Endothelial cell of hepatic sinusoid (primary cell): ENCODE measurements around the gene SRSF1.

Experiments
- in situ Hi-C: cut with HindIII; loops from 2 replicates; pipeline ENCODE4 v1.10.0; 2017; ENCODE audit warnings: low sequenced_read_pairs

Gene SRSF1

DNA sequence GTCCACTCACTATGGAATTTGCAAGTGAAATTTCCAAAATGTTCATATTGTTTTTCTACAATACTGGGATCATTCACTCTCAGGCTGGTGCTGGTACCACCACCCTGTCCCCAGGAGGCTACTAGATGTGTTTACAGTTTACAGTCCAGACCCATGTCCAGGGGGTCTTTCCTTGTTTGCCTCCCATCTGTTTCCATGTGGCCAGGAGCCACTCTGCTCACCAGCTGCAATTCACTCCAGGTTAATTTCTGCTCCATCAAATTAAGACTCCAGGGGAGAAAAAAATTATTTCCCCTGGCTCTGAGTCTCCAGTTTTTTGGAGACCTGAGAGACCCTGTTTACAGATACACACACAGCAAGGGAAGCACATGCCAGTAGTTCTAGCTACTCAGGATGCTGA, 12.5 kb upstream of the SRSF1 start:
- in situ Hi-C loops: no loop called here

DNA sequence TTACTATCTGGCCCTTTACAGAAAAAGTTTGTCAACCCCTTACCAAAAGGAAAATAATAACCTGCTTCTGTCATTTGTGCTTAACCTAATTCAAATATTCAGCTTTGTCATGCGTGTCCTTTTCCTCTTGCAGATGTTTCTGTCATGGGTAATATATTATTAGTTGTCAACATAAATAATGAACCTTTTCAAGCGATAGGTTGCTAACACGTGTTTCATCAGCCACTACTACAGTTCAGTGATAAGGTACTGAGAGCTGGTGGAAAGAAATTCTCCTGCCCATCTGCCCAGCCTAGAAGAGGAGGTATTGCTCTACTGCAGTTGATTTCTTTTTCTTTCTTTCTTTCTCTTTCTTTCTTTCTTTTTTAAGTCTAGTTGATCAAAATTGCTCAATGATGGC, 12.0 kb upstream of the SRSF1 start:
- in situ Hi-C loops: no loop called here

DNA sequence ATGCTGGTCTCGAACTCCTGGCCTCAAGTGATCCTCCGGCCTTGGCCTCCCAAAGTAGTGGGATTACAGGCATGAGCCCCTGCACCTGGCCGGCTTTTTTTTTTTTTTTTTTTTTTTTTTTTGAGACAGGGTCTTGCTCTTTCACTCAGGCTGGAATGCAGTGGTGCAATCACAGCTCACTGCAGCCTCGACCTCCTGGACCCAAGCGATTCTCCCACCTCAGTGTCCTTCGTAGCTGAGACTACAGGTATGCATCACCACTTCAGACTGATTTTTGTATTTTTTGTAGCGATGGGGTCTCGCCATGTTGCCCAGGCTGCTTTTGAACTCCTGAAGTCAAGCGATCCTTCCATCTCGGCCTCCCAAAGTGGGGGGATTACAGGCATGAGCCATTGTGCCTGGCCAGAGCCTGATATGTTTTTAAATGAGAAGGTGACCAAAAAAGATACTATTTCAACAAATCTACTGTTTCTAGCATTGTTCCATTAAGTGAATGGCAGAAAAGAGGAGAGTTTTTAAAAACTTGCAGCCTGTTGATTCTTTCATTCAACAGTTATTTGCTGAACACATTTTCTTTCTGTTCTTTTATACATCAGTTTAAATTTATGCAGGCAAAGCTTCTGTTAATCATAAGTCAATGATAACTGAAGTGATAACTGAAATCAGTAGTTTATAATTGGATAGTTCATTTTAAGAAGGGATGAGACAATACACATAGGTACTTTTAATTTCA, 3.2 kb upstream of the SRSF1 start:
- in situ Hi-C loops: no loop called here

DNA sequence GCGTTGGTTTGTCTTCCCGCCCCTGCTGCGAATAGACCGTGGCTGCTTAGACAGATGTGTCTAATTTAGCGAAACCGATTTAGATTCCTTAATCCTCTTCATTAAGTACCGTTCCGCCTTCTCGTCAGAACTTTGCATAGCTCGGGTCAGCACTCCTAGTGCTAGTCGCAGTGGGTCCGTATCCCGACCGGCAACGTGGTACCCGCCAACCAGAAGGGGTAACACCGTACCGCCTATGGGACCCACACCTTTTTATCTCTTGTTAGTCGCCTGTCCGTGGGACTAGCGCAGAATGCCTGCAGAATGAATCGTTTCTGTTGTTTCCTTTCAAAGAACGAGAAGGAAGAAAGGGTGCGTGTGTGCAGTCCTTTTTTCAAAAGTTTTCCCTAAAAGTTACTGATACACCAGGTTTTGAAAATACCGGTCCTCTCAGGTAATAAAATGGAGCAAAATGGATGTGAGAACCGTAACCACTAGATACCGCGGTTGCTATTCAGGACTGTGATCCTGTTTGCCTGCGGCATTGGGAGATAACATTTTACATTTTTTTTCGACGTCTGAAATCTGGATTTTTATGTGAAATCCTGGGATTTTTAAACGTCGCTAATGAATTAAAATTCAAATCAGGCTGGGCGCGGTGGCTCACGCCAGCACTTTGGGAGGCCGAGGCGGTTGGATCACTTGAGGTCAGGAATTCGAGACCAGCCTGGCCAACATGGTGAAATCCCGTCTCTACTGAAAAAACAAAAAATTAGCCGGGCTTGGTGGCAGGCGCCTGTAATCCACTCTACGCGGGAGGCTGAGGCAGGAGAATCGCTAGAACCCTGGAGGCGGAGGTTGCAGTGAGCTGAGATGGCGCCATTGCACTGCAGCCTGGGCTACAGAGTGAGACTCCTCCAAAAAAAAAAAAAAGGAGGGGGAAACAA, 998 bp upstream of the SRSF1 start:
- in situ Hi-C loops: no loop called here

DNA sequence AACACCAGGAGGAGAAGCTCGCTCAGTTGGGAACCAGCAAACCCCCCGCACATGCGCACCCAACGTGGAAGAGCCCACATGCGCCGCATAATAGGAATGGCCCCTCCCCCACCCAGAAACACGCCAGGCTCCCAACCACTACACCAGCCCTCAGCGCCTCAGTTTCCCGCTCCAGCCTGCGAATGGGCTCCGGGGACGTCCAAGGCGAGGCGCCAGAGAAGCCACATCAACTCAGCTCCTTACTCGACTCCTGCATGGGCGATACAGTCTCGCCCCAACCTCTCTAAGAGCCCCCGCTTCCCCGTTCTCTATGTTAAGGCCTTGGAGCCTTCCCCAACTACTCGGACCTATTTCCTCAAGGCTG, 504 bp downstream of the SRSF1 start:
- in situ Hi-C loops: no loop called here

DNA sequence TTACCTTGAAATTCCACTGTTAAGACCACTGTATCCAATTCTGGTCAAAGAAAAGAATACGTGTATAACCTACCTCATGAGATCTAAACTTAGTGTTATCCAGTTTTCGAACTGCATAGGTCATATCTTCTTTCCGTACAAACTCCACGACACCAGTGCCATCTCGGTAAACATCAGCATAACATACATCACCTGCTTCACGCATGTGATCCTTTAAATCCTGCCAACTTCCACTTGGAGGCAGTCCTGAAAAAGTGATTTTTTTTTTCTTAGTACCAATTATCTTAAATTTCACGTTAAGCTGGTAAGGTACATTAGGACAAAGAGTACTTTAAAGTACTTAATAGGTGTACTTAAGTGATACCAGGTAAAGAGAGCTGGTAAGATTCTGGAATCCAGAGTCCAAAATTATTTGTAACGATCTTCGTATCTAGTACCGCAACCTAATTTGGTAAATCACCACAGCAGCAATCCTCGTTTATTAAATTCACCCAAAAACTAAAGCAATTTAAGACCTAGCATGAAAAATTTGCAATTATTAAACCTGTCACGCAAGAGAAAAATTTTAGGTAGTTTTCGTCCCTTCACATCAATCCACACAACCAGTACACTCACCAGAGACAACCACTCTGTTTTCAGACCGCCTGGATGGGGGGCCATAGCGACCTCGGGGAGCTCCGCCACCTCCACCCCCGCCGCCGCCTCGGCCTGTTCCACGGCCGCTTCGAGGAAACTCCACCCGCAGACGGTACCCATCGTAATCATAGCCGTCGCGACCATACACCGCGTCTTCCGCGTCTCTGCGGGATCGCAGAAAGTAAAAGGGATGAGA, 1.1 kb downstream of the SRSF1 start:
- in situ Hi-C loops: no loop called here

DNA sequence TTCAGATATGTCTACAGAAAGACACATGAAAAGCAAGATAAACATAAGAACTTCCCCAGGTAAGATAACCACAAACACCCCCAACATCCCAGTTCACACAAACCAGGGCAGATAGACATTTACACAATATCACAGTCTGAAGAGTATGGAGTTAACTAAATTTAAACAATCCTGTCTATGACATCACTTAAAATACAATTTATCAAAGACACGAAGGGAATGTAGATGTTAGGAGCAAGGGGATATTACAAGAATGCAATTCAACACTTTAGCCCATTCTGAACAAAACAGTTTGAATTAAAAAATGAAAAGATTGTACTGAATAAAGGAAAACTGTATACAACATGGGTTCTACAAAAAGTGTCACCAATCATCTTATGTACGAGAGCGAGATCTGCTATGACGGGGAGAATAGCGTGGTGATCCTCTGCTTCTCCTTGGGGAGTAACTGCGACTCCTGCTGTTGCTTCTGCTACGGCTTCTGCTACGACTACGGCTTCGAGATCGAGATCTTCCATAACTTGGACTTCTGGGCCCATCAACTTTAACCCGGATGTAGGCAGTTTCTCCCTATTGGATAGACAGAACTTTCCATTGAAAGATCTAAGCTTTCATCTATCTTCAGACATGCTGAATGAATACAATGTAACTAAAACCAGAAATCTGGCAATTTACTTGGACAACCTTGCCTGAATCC, 1.9 kb downstream of the SRSF1 start:
- in situ Hi-C loops: no loop called here

DNA sequence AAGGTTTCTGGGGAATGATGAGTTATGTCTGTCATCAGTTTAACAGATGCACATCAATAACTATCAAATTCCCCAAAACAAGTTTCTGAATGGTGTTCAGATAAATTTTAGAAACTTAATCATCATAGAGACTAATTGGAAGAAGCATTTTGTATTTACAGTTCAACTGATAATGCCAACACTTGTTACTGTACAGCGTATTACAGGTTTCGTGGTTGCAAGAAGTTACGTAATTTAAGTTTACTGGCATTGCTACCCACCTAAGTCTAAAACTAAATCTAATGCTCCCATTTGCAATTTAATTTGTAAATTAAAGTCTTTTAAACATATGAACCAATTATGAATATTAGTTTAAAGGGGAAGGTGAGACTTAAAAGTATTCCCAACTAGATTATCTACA, 3.0 kb downstream of the SRSF1 start:
- in situ Hi-C loops: no loop called here

DNA sequence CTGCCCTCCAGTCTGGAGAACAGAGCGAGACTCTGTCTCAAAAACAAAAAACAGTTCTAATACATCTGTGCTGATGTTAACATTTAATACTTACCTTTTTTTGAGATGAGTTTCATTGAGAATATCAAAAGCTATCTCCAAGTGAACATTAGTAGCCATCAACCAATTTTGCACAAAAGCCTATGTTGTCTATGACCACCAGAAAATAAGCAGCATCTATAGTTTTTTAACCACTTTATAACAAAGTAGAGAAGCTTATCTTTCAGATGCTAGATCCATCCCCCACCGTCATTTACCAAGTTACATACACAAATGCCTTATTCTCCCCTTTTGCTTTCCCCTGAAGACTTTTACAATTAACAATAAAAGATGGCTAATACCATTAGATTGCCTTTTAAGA, 4.1 kb downstream of the SRSF1 start:
- in situ Hi-C loops: no loop called here

DNA sequence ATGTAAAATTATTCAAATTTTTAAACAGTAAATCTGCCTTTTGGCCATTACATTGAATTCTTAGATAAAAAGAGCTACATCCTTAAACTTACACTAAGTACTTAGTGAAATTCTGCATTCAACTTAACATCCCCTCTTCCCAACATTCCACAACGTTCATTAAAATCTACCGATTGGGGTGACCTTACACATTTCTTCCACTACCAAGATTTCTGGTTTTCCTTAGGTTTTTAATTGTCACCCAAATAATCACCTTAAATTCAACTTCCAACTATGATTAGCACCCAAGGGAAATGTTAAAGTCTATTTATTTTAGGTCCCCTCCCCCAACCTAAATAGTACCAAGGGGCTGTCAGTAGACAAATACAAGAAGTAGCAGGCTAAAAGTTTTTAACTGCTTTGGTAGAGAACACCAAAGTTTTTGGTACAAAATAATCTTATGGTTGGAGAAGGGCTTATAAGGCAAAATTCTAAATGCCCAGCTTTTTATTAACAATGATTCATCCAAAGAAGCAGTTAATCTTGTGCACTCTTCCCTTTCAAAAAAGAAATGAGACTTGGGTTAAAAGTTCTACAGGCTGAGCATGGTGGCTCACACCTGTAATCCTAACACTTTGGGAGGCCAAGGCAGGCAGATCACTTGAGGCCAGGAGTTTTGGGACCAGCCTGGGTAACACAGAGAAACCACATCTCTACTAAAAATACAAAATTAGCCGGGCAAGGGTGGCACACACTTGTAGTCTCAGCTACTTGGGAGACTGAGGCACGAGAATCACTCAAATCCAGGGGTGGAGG, 4.7 kb downstream of the SRSF1 start:
- in situ Hi-C loops: no loop called here

DNA sequence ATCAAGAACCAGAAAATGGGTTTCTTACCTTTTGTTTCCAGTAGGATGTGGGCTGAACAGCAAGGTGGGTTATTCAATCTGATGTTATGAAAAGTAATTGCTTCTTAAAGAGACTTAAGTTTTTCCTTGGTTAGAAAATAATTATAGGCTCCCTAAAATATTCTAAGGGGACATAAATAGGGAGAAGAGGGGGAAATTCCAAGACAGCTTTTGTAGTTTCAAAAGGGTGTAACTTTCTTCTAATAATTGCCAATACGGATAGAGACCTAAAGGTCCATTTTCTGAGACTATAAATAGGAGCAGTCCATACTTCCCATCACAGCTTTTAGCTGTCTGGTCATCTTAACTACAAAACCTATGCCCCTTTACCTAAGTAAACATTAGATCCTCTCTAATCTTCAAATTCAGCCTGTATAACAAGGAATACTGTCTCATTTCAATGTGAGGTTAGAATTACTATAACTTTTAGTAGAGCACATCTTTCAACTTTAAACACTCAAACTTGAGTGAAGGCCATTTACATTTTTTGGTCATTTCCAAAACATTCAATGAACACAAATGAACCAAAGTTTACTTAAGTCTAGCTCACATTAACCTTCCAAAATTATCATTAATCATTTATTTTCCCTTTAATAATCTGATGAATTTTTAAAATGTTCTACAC, 5.5 kb downstream of the SRSF1 start:
- in situ Hi-C loops: no loop called here

DNA sequence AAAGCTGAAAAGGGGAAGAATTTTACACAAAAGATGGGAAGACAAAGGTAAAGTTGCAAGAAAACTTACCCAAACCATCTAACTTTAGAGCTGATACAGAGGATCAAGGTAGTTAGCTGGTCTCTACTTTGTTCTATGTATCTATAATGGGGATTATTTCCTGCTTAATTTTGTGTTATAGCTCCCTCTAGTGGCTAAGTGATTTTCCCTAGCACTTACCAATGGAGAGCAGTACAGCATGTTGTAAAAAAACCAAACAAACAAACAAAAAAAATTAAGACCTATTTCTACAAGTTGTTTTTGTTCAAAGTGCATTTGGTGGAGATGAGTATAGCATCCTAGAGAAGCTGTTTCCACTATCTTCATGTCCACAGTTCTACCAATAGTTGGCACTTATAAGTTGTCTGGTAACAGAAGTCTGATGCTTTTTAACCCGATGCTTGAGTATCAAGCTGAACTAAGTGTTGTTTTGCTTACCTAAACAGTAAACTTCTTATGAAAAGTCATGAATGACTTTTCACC, 7.5 kb downstream of the SRSF1 start:
- in situ Hi-C loops: no loop called here

DNA sequence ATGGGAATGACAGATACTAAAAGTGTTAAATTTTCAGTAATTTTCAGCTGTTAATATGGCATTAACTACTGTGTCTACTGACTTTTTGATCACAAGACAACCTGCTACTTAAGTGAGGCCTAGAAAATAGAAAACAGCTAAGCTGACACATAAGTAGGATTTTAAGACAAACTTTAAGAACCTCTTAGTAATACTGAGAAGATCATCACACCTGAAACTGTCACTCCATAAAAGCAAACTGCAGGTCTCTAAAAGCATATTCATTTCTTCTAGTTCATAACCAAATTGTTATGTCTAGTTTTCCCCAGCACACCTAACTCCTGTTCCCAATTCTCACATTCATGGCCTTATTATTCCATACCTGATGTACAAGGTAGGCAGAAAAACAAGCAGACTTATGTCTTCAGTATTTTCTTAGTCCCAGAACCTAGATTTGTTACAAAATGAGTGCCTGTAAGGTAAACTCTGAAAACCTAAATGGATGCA, 8.0 kb downstream of the SRSF1 start:
- in situ Hi-C loops: no loop called here

DNA sequence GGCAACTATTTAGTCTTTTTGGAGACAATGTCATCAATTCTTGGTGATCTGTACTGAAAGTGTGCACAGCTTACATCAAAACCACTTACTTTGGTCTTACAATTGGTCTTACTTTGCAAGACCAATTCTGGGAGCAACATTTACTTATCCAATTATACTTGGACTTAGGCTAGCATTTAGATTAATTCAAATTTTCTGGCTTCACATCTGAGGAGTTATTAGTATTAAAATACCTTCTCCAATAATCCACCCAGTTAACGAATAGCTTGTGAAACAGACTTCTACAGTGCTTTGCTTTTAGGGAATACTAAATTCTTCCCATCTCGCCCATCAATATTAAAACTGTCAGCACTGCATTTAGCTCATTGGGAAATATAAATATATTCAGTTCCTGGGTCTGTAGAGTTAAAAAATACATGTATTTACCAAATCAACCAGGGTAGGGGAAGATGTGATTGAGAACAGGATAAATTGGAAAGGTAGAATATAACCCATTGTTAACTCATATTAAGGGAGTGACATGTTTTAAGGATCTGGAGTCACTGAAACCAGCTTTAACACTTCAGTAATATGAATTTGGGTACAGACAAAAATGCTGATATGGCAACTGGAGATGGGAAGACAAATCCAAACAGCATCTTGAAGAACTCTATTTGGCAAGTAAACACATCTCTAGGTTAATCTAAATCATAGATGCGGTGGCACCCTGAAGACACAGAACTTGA, 9.8 kb downstream of the SRSF1 start:
- in situ Hi-C loops: no loop called here

DNA sequence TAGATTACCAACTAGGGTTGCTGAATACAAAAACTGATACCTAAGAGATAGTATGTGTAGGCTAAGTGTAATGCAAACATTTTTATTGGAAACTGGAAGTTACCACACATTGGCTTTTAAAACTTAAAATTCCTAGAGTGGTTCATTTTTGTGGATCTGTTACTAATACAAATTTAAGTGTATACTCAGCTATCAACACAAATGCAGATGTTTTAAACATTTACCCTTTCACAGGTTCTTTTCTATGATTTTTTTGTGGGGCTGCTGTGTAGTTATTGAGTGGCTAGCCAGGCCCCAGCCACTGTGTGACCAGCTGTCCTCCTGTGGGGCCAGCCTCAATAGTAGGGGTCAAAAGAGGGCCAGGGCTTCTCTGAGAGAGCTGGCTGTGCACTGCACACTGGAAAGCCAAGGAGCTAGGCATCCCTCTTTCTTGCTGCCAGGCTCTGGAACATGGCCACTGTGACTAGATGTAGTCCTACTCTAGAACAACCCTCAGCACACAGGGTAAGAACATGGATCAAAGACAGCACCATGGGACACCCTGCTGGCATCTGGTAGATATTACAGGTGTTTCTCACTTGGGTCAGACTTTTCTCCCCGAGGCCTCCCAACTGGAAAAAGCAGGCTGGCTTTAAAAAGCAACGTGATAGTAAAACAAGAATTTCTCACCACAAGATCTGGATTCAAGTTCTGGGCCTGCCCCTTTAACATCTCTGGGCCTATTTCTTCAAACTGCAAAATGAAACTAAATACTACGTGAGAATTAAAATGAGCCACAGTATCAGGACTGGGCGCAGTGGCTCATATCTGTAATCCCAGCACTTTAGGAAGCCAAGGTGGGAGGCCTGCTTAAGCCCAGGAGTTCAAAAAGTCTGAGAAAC, 11.7 kb downstream of the SRSF1 start:
- in situ Hi-C loops: no loop called here

DNA sequence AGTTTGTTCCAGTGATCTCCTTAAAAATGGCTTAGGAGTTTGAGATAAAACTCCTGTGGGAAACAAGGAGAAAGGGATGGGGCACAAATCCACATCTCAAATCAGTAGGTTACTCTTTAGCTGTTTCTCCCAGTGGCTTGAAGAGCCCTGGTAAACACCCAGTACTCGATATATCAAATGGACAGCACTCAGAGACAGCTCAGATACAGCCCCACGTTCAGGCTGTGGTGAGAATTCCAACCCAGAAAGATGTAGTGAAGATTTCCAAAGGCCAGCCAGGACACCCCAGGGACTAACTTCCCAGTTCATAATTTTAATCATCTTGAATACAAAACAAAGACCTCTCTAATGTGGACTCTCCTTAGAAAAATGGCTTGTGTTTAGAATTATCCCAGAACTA, 12.6 kb downstream of the SRSF1 start:
- in situ Hi-C loops: loop anchor here (5.0 kb wide), 2 partner anchors 72 to 137 kb away; no protein-coding TSS in a partner anchor
